BE2C (cell line): ENCODE results near the gene HOXC10.

Experiments used
- DNase-seq: peaks from one replicate; pipeline ENCODE4 v3.0.0-alpha.2; 2020
- H3K27me3 ChIP-seq: fragments of 250-450 bp; sonication (Bioruptor Pico); 2 replicates; pipeline ENCODE4 v1.5.1; 2020; ENCODE audit warnings: mild to moderate bottlenecking
- H3K36me3 ChIP-seq: fragments of 250-450 bp; sonication (Bioruptor Pico); 2 replicates; pipeline ENCODE4 v1.5.1; 2020; ENCODE audit warnings: mild to moderate bottlenecking
- H3K4me1 ChIP-seq: fragments of 250-450 bp; sonication (Bioruptor Pico); 2 replicates; pipeline ENCODE4 v1.5.1; 2020
- H3K4me3 ChIP-seq: 2 replicates; pipeline ENCODE4 v1.5.1; 2011; ENCODE audit warnings: low read depth, low read length
- H3K9me3 ChIP-seq: fragments of 250-450 bp; sonication (Bioruptor Pico); 2 replicates; pipeline ENCODE4 v1.5.1; 2020
- CTCF ChIP-seq: IDR thresholded peaks from 2 replicates; pipeline ENCODE4 v1.5.1; 2012; ENCODE audit warnings: mild to moderate bottlenecking, low read depth, low read length

Gene HOXC10

GRCh38 chr12:53963434-53964314 is 21.3 kb upstream of the HOXC10 start:
- TF ChIP-seq CTCF = no peak
- H3K9me3 ChIP-seq = no peaks in the 10 kb centered on the region
- peaks cover 65% of the 10 kb centered on the region for H3K27me3 ChIP-seq
- H3K4me1 ChIP-seq = peaks cover 25% of the 10 kb centered on the region
- H3K36me3 ChIP-seq = no peaks in the 10 kb centered on the region
- no peak for DNase-seq
- no peak overlapping the region for H3K4me3 ChIP-seq

- no peaks in the 10 kb centered on the region for H3K9me3 ChIP-seq
- no peak for TF ChIP-seq CTCF
- H3K36me3 ChIP-seq = no peaks in the 10 kb centered on the region
- H3K27me3 ChIP-seq = peaks cover 59% of the 10 kb centered on the region
- H3K4me1 ChIP-seq = peaks cover 31% of the 10 kb centered on the region
- no peak overlapping the region for H3K4me3 ChIP-seq
- DNase-seq = no peak
Observed at GRCh38 chr12:53964315-53964713, 20.6 kb upstream of the HOXC10 start.

GRCh38 chr12:53965281-53966084 is 19.5 kb upstream of the HOXC10 start:
- H3K9me3 ChIP-seq = no peaks in the 10 kb centered on the region
- H3K4me1 ChIP-seq = peaks cover 33% of the 10 kb centered on the region
- DNase-seq = peak; percentile 68
- no peaks in the 10 kb centered on the region for H3K36me3 ChIP-seq
- peak overlapping the region; percentile 77 for H3K4me3 ChIP-seq
- H3K27me3 ChIP-seq = peaks cover 47% of the 10 kb centered on the region
- no peak for TF ChIP-seq CTCF

- Histone ChIP-seq H3K36me3 (no peaks in the 10 kb centered on the region), H3K4me1 (peaks cover 33% of the 10 kb centered on the region), H3K9me3 (no peaks in the 10 kb centered on the region), H3K27me3 (peaks cover 41% of the 10 kb centered on the region), H3K4me3 (peak overlapping the region; percentile 77)
- no peak for DNase-seq
- TF ChIP-seq CTCF = no peak
Observed at GRCh38 chr12:53966085-53966384, 18.9 kb upstream of the HOXC10 start.

- H3K27me3 ChIP-seq = peaks cover 36% of the 10 kb centered on the region
Observed at GRCh38 chr12:53966385-53967133, 18.4 kb upstream of the HOXC10 start.

More at GRCh38 chr12:53966385-53967133, 18.4 kb upstream of the HOXC10 start:
- no peaks in the 10 kb centered on the region for H3K9me3 ChIP-seq
- no peaks in the 10 kb centered on the region for H3K36me3 ChIP-seq
- peak overlapping the region; percentile 77 for H3K4me3 ChIP-seq
- peaks cover 33% of the 10 kb centered on the region for H3K4me1 ChIP-seq
- no peak for TF ChIP-seq CTCF
- no peak for DNase-seq
